B cell (primary cell): Measurements from ENCODE around the gene FSIP1. TPM values are rescaled to one million over a fixed set of nuclear protein-coding genes. Genes with fewer than 3 reads are reported as not detected.

Source experiments
- ATAC-seq: fragments of 200-7000 bp; cut with Tn5 transposase; one replicate; pipeline ENCODE4 v1.10.0; 2021; ENCODE audit warnings: low read depth, mild to moderate bottlenecking, moderate number of reproducible peaks, moderate library complexity
- CTCF ChIA-PET: fragments of 350-600 bp; sonication (Branson Sonifier 250); formaldehyde crosslinking; loops from one replicate; lab custom pipeline; 2021; ENCODE audit warnings: antibody characterized with exemption, inconsistent platforms; lab: Charles Lee
- POLR2A ChIA-PET: fragments of 350-600 bp; sonication (Branson Sonifier 250); formaldehyde crosslinking; loops from one replicate; lab custom pipeline; 2021; ENCODE audit warnings: antibody characterized with exemption; lab: Charles Lee
- DNase-seq: peaks from one replicate; pipeline ENCODE4 v3.0.0; 2013
- H2AFZ ChIP-seq: 2 replicates; pipeline ENCODE4 v1.6.1; 2012; ENCODE audit warnings: mild to moderate bottlenecking, low read depth, low read length; ENCODE audit not compliant: insufficient read depth, poor library complexity, severe bottlenecking
- H3K27ac ChIP-seq, 2 donors: 1 replicate in 1 of 2; 2 replicates in 1 of 2; pipeline ENCODE4 v1.5.1; 2012 to 2013; ENCODE audit warnings: low read length in 2 of 2, mild to moderate bottlenecking in 2 of 2, moderate library complexity in 1 of 2
- H3K27me3 ChIP-seq, 4 experiments: fragments of 200-600 bp in 1 of 4; sonication (generic) in 1 of 4; replicated peaks in 1 of 4; 1 replicate in 2 of 4; 2 replicates in 2 of 4; pipeline versions ENCODE4 v1.6.1 to v1.7.0; 2013 to 2016; ENCODE audit warnings: low read length in 3 of 4, mild to moderate bottlenecking in 2 of 4, mixed read lengths in 1 of 4, moderate library complexity in 1 of 4; ENCODE audit not compliant: insufficient read depth in 4 of 4, control insufficient read depth in 3 of 4; ENCODE audit errors: control extremely low read depth in 1 of 4
- H3K36me3 ChIP-seq, 2 experiments: replicated peaks in 1 of 2; 1 replicate in 1 of 2; 2 replicates in 1 of 2; pipeline versions ENCODE4 v1.6.1 to v1.7.1; 2013; ENCODE audit warnings: low read length in 1 of 2; ENCODE audit not compliant: insufficient read depth in 2 of 2, control insufficient read depth in 1 of 2; ENCODE audit errors: control extremely low read depth in 1 of 2, extremely low read depth in 1 of 2
- H3K4me1 ChIP-seq, 2 donors: fragments of 200-600 bp in 1 of 2; sonication (generic) in 1 of 2; 1 replicate in 1 of 2; 2 replicates in 1 of 2; pipeline versions ENCODE4 v1.5.1 to v1.6.1; 2013 to 2017; ENCODE audit warnings: low read length in 2 of 2; ENCODE audit not compliant: control insufficient read depth in 2 of 2, insufficient read depth in 2 of 2
- H3K4me2 ChIP-seq: replicated peaks from 2 replicates; pipeline ENCODE3; 2012; ENCODE audit warnings: mild to moderate bottlenecking, low read depth, low read length; ENCODE audit not compliant: poor library complexity, severe bottlenecking
- H3K4me3 ChIP-seq, 5 experiments: fragments of 200-600 bp in 1 of 5; sonication (generic) in 1 of 5; 1 replicate in 3 of 5; 2 replicates in 2 of 5; pipeline versions ENCODE4 v1.5.1 to v1.7.0; 2011 to 2016; ENCODE audit warnings: low read length in 4 of 5, mild to moderate bottlenecking in 4 of 5, low read depth in 2 of 5, control low read depth in 1 of 5, moderate library complexity in 1 of 5; ENCODE audit not compliant: insufficient read depth in 1 of 5; ENCODE audit errors: control extremely low read depth in 1 of 5, extremely low read depth in 1 of 5
- H3K79me2 ChIP-seq: fragments of 200-600 bp; sonication (generic); one replicate; pipeline ENCODE4 v1.6.0; 2016; ENCODE audit warnings: low read length; ENCODE audit not compliant: control insufficient read depth, insufficient read depth
- H3K9ac ChIP-seq: fragments of 200-600 bp; sonication (generic); 2 replicates; pipeline ENCODE4 v1.6.1; 2017; ENCODE audit warnings: mild to moderate bottlenecking, low read length, moderate library complexity
- H3K9me3 ChIP-seq, 3 donors: one replicate each; pipeline versions ENCODE4 v1.6.1 to v1.7.1; 2013; ENCODE audit warnings: low read length in 2 of 3; ENCODE audit not compliant: control insufficient read depth in 2 of 3, insufficient read depth in 1 of 3; ENCODE audit errors: control extremely low read depth in 1 of 3
- H4K20me1 ChIP-seq: 2 replicates; pipeline ENCODE4 v1.6.0; 2012; ENCODE audit warnings: mild to moderate bottlenecking, low read length; ENCODE audit not compliant: insufficient read depth, control insufficient read depth, poor library complexity, severe bottlenecking
- H3K27ac Mint-ChIP-seq: one replicate; pipeline ENCODE4 v1.8.0; 2021; ENCODE audit warnings: mixed read lengths
- H3K27me3 Mint-ChIP-seq: one replicate; pipeline ENCODE4 v1.8.0; 2021; ENCODE audit warnings: mixed read lengths
- H3K4me1 Mint-ChIP-seq: one replicate; pipeline ENCODE4 v1.8.0; 2021; ENCODE audit warnings: mixed read lengths
- H3K4me3 Mint-ChIP-seq: one replicate; pipeline ENCODE4 v1.8.0; 2021; ENCODE audit warnings: mixed read lengths
- H3K9me3 Mint-ChIP-seq: one replicate; pipeline ENCODE4 v1.8.0; 2022; ENCODE audit warnings: mixed read lengths; ENCODE audit not compliant: insufficient read depth
- EZH2 ChIP-seq: IDR thresholded peaks from 2 replicates; pipeline ENCODE4 v1.6.1; 2012; ENCODE audit warnings: borderline replicate concordance, low read depth, mild to moderate bottlenecking, moderate library complexity, low read length; ENCODE audit not compliant: insufficient read depth, poor library complexity, severe bottlenecking
- WGBS: methylation state at CpG from one replicate; pipeline ENCODE4 v1.1.5; 2013; ENCODE audit warnings: missing lambda C conversion rate; ENCODE audit not compliant: insufficient coverage; 5-methylcytosine and 5-hydroxymethylcytosine counted together
- intact Hi-C: fragments of 100-400 bp; cut with micrococcal nuclease; formaldehyde crosslinking; loops from one replicate; pipeline ENCODE4 v1.10.0; 2022
- polyA plus RNA-seq: library from polyadenylated mRNA; depleted of rRNA; stranded (reverse); fragments of >200 nt; gene quantifications from 2 replicates; pipeline ENCODE4 v1.2.3, GENCODE V29; 2012
- total RNA-seq, 2 donors: library from RNA; stranded (reverse); fragments of 120-200 nt in 1 of 2; gene quantifications; 1 replicate in 1 of 2; 2 replicates in 1 of 2; pipeline versions ENCODE4 v1.2.3 to v1.2.4, GENCODE V29; 2013 to 2022
- TF ChIP-seq, protein P1 (sequence below): fragments of 200-600 bp; IDR thresholded peaks from one replicate; pipeline ENCODE4 v1.8.0; 2022; ENCODE audit warnings: antibody characterized with exemption, mild to moderate bottlenecking

FSIP1 gene
- total and polyA plus RNA-seq, 2 donors (not counting 1 experiment from before 2014, with no cell fraction given) = 0.19 to 0.49 TPM

DNA sequence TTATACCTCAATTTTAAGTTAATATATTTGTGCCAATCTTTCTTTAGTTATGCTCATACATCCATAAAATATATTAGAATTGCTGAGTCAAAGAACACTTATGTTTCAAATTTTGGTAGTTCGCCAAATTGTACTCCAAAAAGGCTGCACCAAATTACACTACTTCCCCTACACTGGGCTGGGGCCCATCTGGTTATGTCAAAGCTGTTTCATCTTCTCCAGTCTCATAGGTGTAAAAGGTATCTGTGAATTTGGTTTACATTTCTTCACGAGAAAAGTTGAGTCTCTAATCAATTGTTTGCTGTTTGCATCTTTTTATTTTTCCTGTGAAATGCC, 706 bp downstream of the FSIP1 start:
- H3K79me2 ChIP-seq = no peaks in the 10 kb centered on the region
- peaks cover 11% of the 10 kb centered on the region for H3K27me3 Mint-ChIP-seq
- H3K27ac Mint-ChIP-seq = peak overlapping the region; percentile 97
- H3K27ac ChIP-seq = peak overlapping the region; percentile 45 to 83
- H4K20me1 ChIP-seq = no peaks in the 10 kb centered on the region
- no peaks in the 10 kb centered on the region for H3K9me3 ChIP-seq
- peaks cover 0 to 5% (median 2%) of the 10 kb centered on the region in 4 experiments for H3K27me3 ChIP-seq
- peak overlapping the region; percentile 85 for H3K4me3 Mint-ChIP-seq
- H3K4me2 ChIP-seq = peak overlapping the region; percentile 70
- H3K4me3 ChIP-seq = peak overlapping the region; percentile 47 to 91 (median 90)
- TF ChIP-seq, protein P1, sequence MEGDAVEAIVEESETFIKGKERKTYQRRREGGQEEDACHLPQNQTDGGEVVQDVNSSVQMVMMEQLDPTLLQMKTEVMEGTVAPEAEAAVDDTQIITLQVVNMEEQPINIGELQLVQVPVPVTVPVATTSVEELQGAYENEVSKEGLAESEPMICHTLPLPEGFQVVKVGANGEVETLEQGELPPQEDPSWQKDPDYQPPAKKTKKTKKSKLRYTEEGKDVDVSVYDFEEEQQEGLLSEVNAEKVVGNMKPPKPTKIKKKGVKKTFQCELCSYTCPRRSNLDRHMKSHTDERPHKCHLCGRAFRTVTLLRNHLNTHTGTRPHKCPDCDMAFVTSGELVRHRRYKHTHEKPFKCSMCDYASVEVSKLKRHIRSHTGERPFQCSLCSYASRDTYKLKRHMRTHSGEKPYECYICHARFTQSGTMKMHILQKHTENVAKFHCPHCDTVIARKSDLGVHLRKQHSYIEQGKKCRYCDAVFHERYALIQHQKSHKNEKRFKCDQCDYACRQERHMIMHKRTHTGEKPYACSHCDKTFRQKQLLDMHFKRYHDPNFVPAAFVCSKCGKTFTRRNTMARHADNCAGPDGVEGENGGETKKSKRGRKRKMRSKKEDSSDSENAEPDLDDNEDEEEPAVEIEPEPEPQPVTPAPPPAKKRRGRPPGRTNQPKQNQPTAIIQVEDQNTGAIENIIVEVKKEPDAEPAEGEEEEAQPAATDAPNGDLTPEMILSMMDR = no peak
- TF ChIP-seq EZH2 = no peak
- H3K4me1 ChIP-seq = peaks cover 17 to 18% of the 10 kb centered on the region in 2 donors
- peaks cover 0 to 4% of the 10 kb centered on the region in 2 experiments for H3K36me3 ChIP-seq
- peak overlapping the region; percentile 87 for H3K9ac ChIP-seq
- DNase-seq (no peak), ATAC-seq (no peak)
- no peaks in the 10 kb centered on the region for H3K9me3 Mint-ChIP-seq
- POLR2A ChIA-PET = interaction anchor here (0.8 to 1.3 kb wide), 2 partner anchors 257 to 327 kb away, joined by 4 to 5 read pairs; partner anchors contain the start of genes BMF and SRP14
- peak overlapping the region; percentile 94 for H2AFZ ChIP-seq
- CTCF ChIA-PET = interaction anchor here (0.7 to 2.8 kb wide), 5 partner anchors 24 to 555 kb away, joined by 4 to 16 read pairs (median 9); no protein-coding TSS in a partner anchor
- WGBS = 63% methylated on average over 1 of the region's 2 CpGs
- peaks cover 43% of the 10 kb centered on the region for H3K4me1 Mint-ChIP-seq
- intact Hi-C loops = loop anchor here (2.0 to 10.0 kb wide), 4 partner anchors 153 to 643 kb away; partner anchors contain the start of genes BMF, EIF2AK4 and SRP14
